Neural cell (in vitro differentiated cells): ENCODE measurements around the gene STC2.

ENCODE experiments used
- CTCF ChIP-seq: fragments of 450-650 bp; IDR thresholded peaks from 2 replicates; pipeline ENCODE4 v1.5.1; 2014; ENCODE audit warnings: antibody characterized with exemption, mild to moderate bottlenecking, moderate library complexity; ENCODE audit not compliant: poor library complexity, severe bottlenecking
- EP300 ChIP-seq: fragments of 450-650 bp; conservative IDR thresholded peaks from 2 replicates; pipeline ENCODE4 v1.6.1; 2014; ENCODE audit warnings: antibody characterized with exemption, mild to moderate bottlenecking, moderate library complexity; ENCODE audit not compliant: poor library complexity, severe bottlenecking
- EZH2 ChIP-seq: fragments of 200-600, 300-800 bp; shearing (Covaris generic), sonication (generic); IDR thresholded peaks from 2 replicates; pipeline ENCODE4 v1.6.1; 2014; ENCODE audit warnings: antibody characterized with exemption, low read length, borderline replicate concordance, mild to moderate bottlenecking; ENCODE audit not compliant: insufficient read depth, poor library complexity, severe bottlenecking
- MXI1 ChIP-seq: fragments of 450-650 bp; conservative IDR thresholded peaks from 2 replicates; pipeline ENCODE4 v1.6.1; 2014; ENCODE audit warnings: antibody characterized with exemption, mild to moderate bottlenecking; ENCODE audit not compliant: poor library complexity, severe bottlenecking
- RAD21 ChIP-seq: fragments of 450-650 bp; conservative IDR thresholded peaks from 2 replicates; pipeline ENCODE4 v1.6.1; 2014; ENCODE audit warnings: antibody characterized with exemption, mild to moderate bottlenecking, moderate library complexity

- no peak for TF ChIP-seq CTCF
- TF ChIP-seq RAD21: no peak
- no peak for TF ChIP-seq EZH2
- TF ChIP-seq MXI1: no peak
- no peak for TF ChIP-seq EP300
Observed at GRCh38 chr5:173289372-173289771, 38.8 kb downstream of the STC2 start.
